ENCODE results near the gene CCDC85A. TPM values are rescaled to one million over a fixed set of nuclear protein-coding genes. Genes with fewer than 3 reads are reported as not detected.

The CCDC85A gene
- total RNA-seq, 1 experiment from 2014 or later, result not detected

DNA sequence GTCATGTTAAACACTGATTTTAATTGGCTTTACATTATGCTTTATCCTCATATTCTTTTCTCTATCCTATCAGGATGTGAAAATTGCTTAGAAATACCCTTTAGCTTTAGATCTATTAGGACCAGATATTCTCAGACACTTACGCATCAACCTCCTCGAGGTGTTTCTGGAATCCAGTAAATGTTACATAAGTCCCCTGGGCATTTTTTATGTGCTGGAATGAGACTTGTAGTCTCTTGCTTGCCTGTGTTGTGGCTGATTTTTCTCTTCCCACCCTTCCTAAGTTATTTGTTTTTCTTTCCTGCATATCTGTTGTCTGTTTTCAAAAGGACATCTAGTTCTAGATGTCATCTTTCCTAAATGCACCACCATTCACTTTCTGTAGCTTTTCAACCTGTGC lies 197.1 kb downstream of the CCDC85A start:
- Mint-ChIP-seq H3K27ac (ENCODE audit: unreplicated experiment) (no peak overlapping the region), H3K4me3 (ENCODE audit: unreplicated experiment) (no peak overlapping the region), H3K36me3 (ENCODE audit: insufficient read depth, unreplicated experiment) (no peaks in the 10 kb centered on the region), H3K4me1 (ENCODE audit: low read depth, unreplicated experiment) (peaks cover 8% of the 10 kb centered on the region), H3K9me3 (ENCODE audit: unreplicated experiment) (no peaks in the 10 kb centered on the region), H3K27me3 (ENCODE audit: insufficient read depth, unreplicated experiment) (peaks cover 2% of the 10 kb centered on the region)
- no peaks in the 10 kb centered on the region for H3K27me3 ChIP-seq (replicated peaks; ENCODE audit: control insufficient read depth, insufficient read depth, low read length)
- H3K9me3 ChIP-seq, result no peaks in the 10 kb centered on the region
- ChIA-PET POLR2A (no interaction called here), CTCF (no interaction called here)
- intact Hi-C loops (cut with micrococcal nuclease; ENCODE audit: unreplicated experiment), result no loop called here
- H3K4me1 ChIP-seq, result no peaks in the 10 kb centered on the region
- no peak for DNase-seq
- no peaks in the 10 kb centered on the region for H3K36me3 ChIP-seq (ENCODE audit: control insufficient read depth, insufficient read depth, low read length)
- no peak overlapping the region for H3K4me3 ChIP-seq (ENCODE audit: low read depth, low read length)
- BruUV-seq (replicated peaks), result no TSS peak
- TF ChIP-seq, protein P1, sequence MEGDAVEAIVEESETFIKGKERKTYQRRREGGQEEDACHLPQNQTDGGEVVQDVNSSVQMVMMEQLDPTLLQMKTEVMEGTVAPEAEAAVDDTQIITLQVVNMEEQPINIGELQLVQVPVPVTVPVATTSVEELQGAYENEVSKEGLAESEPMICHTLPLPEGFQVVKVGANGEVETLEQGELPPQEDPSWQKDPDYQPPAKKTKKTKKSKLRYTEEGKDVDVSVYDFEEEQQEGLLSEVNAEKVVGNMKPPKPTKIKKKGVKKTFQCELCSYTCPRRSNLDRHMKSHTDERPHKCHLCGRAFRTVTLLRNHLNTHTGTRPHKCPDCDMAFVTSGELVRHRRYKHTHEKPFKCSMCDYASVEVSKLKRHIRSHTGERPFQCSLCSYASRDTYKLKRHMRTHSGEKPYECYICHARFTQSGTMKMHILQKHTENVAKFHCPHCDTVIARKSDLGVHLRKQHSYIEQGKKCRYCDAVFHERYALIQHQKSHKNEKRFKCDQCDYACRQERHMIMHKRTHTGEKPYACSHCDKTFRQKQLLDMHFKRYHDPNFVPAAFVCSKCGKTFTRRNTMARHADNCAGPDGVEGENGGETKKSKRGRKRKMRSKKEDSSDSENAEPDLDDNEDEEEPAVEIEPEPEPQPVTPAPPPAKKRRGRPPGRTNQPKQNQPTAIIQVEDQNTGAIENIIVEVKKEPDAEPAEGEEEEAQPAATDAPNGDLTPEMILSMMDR (IDR thresholded peaks at IDR 0.05; ENCODE audit: insufficient read depth in 1 of 2, low read depth in 1 of 2, low read length in 1 of 2, severe bottlenecking in 1 of 2, unreplicated experiment in 1 of 2), result no peak

GRCh38 chr2:56382466-56382865 lies 198.7 kb downstream of the CCDC85A start:
- Histone ChIP-seq H3K4me3 (ENCODE audit: low read depth, low read length) (no peak overlapping the region), H3K36me3 (ENCODE audit: control insufficient read depth, insufficient read depth, low read length) (no peaks in the 10 kb centered on the region), H3K9me3 (no peaks in the 10 kb centered on the region), H3K27me3 (replicated peaks; ENCODE audit: control insufficient read depth, insufficient read depth, low read length) (no peaks in the 10 kb centered on the region), H3K4me1 (no peaks in the 10 kb centered on the region)
- DNase-seq, result peak in 1 of 2 experiments; percentile 22
- no peak overlapping the region for H3K27ac Mint-ChIP-seq (ENCODE audit: unreplicated experiment)
- peaks cover 2% of the 10 kb centered on the region for H3K27me3 Mint-ChIP-seq (ENCODE audit: insufficient read depth, unreplicated experiment)
- peaks cover 8% of the 10 kb centered on the region for H3K4me1 Mint-ChIP-seq (ENCODE audit: low read depth, unreplicated experiment)
- POLR2A ChIA-PET, result no interaction called here
- H3K4me3 Mint-ChIP-seq (ENCODE audit: unreplicated experiment), result no peak overlapping the region
- BruUV-seq (replicated peaks), result no TSS peak
- TF ChIP-seq, protein P1 (IDR thresholded peaks at IDR 0.05; ENCODE audit: insufficient read depth in 1 of 2, low read depth in 1 of 2, low read length in 1 of 2, severe bottlenecking in 1 of 2, unreplicated experiment in 1 of 2), result no peak
- no peaks in the 10 kb centered on the region for H3K36me3 Mint-ChIP-seq (ENCODE audit: insufficient read depth, unreplicated experiment)
- no peaks in the 10 kb centered on the region for H3K9me3 Mint-ChIP-seq (ENCODE audit: unreplicated experiment)
- intact Hi-C loops (cut with micrococcal nuclease; ENCODE audit: unreplicated experiment), result loop anchor here (2.0 kb wide), 1 partner anchor 66 kb away; no protein-coding TSS in a partner anchor
- CTCF ChIA-PET, result interaction anchor here (0.6 kb wide), 1 partner anchor 67 kb away, joined by 3 read pairs; no protein-coding TSS in a partner anchor

DNA sequence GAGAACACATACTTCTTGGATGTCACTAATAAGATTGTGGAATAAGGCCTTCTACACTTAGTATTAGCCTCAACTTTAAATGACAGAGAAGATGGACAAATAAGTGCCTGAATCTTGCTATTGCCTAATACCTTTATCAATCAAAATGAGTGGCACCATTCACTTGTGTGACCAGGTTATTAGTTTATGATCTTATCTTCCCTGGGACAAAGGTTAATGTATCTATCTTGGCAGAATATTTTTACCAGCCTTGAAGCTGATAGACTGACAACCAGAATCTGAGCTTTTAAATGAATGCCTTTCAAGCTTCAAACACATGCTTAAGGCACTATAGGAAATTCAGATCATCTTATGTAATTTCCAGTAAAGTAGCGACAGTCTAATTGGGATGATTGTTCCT lies 202.9 kb downstream of the CCDC85A start:
- intact Hi-C loops (cut with micrococcal nuclease; ENCODE audit: unreplicated experiment), result loop anchor here (1.0 kb wide), 1 partner anchor 32 kb away; no protein-coding TSS in a partner anchor
- Mint-ChIP-seq H3K27me3 (ENCODE audit: insufficient read depth, unreplicated experiment) (peaks cover 10% of the 10 kb centered on the region), H3K9me3 (ENCODE audit: unreplicated experiment) (no peaks in the 10 kb centered on the region), H3K27ac (ENCODE audit: unreplicated experiment) (no peak overlapping the region), H3K4me1 (ENCODE audit: low read depth, unreplicated experiment) (peaks cover 8% of the 10 kb centered on the region), H3K4me3 (ENCODE audit: unreplicated experiment) (no peak overlapping the region), H3K36me3 (ENCODE audit: insufficient read depth, unreplicated experiment) (no peaks in the 10 kb centered on the region)
- ChIA-PET CTCF (no interaction called here), POLR2A (no interaction called here)
- H3K4me3 ChIP-seq (ENCODE audit: low read depth, low read length), result no peak overlapping the region
- TF ChIP-seq, protein P1 (IDR thresholded peaks at IDR 0.05; ENCODE audit: insufficient read depth in 1 of 2, low read depth in 1 of 2, low read length in 1 of 2, severe bottlenecking in 1 of 2, unreplicated experiment in 1 of 2), result no peak
- H3K36me3 ChIP-seq (ENCODE audit: control insufficient read depth, insufficient read depth, low read length), result no peaks in the 10 kb centered on the region
- no peaks in the 10 kb centered on the region for H3K4me1 ChIP-seq
- DNase-seq, result no peak
- no peaks in the 10 kb centered on the region for H3K9me3 ChIP-seq
- BruUV-seq (replicated peaks), result no TSS peak
- peaks cover 2% of the 10 kb centered on the region for H3K27me3 ChIP-seq (replicated peaks; ENCODE audit: control insufficient read depth, insufficient read depth, low read length)
